ENCODE measurements around the gene AHNAK.
"Not testable (repeated sequence)": the region's sequence is repeated elsewhere in the genome, so short reads cannot be mapped to it uniquely, and the experiment has no call there.

GRCh38 chr11:62571493-62571892 lies 24.9 kb upstream of the AHNAK start:
- not testable (repeated sequence) for TF ChIP-seq CTCF (conservative IDR thresholded peaks at IDR 0.05; ENCODE audit: low read depth, low read length); EZH2 (IDR thresholded peaks at IDR 0.05; ENCODE audit: borderline replicate concordance, low read depth, low read length, poor library complexity, severe bottlenecking)

Measured in A673 (cell line).